Measurements from ENCODE around the gene PDF. TPM values are rescaled to one million over a fixed set of nuclear protein-coding genes. Genes with fewer than 3 reads are reported as not detected.
A peak's percentile ranks its signal among the peaks of the same experiment; 100 is the strongest.
"Not testable (repeated sequence)": the region's sequence is repeated elsewhere in the genome, so short reads cannot be mapped to it uniquely, and the experiment has no call there.

The PDF gene
- total RNA-seq, 1 donor from 2014 or later: 32.3 TPM

DNA sequence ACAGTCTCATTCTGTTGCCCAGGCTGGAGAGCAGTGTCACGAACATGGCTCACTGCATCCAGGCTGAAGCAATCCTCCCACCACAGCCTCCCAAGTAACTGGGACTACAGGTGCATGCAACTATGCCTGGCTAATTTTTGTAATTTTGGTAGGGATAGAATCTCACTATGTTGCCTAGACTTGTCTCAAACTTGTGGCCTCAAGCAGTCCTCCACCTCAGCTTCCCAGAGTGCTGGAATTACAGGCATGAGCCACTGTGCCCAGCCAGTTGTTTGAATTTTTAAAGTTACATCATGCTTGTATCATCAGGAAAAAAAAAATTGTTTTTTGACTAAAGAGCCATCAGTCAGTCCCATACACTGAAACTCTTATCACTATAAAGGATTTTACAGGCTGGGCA, 36.3 kb downstream of the PDF start:
- no peaks in the 10 kb centered on the region for H3K27me3 ChIP-seq (ENCODE audit: control insufficient read depth, insufficient read depth, low read length)
- TF ChIP-seq, protein P1, sequence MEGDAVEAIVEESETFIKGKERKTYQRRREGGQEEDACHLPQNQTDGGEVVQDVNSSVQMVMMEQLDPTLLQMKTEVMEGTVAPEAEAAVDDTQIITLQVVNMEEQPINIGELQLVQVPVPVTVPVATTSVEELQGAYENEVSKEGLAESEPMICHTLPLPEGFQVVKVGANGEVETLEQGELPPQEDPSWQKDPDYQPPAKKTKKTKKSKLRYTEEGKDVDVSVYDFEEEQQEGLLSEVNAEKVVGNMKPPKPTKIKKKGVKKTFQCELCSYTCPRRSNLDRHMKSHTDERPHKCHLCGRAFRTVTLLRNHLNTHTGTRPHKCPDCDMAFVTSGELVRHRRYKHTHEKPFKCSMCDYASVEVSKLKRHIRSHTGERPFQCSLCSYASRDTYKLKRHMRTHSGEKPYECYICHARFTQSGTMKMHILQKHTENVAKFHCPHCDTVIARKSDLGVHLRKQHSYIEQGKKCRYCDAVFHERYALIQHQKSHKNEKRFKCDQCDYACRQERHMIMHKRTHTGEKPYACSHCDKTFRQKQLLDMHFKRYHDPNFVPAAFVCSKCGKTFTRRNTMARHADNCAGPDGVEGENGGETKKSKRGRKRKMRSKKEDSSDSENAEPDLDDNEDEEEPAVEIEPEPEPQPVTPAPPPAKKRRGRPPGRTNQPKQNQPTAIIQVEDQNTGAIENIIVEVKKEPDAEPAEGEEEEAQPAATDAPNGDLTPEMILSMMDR (IDR thresholded peaks at IDR 0.05; ENCODE audit: insufficient read depth, low read length, poor library complexity, severe bottlenecking): no peak
- no peak for DNase-seq (ENCODE audit: low read depth)
- H3K36me3 ChIP-seq (ENCODE audit: control insufficient read depth, insufficient read depth, low read length): no peaks in the 10 kb centered on the region
- H3K4me3 ChIP-seq (ENCODE audit: low read depth, low read length): no peak overlapping the region

DNA sequence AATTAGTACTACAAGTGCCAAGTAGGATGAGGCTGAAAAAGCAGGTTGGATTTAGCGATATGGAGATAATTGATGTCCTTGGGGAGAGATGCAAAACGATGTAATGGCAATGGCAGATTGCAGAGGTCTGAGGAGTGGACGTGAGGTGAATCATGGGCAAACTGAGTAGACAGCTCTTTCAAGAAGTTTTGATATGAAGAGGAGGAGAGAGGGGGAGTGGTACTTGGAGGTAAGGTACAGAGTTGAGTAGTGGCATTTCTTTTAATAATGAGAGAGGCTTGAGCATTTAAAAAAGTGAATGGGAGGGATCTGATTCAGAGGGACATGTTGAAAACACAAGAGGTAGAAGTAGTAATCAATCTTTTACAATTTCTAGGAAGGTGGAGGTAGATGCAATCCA, 37.0 kb downstream of the PDF start:
- Histone ChIP-seq H3K4me3 (ENCODE audit: low read depth, low read length) (no peak overlapping the region), H3K36me3 (ENCODE audit: control insufficient read depth, insufficient read depth, low read length) (no peaks in the 10 kb centered on the region), H3K27me3 (ENCODE audit: control insufficient read depth, insufficient read depth, low read length) (no peaks in the 10 kb centered on the region)
- no peak for DNase-seq (ENCODE audit: low read depth)
- TF ChIP-seq, protein P1 (IDR thresholded peaks at IDR 0.05; ENCODE audit: insufficient read depth, low read length, poor library complexity, severe bottlenecking): no peak

DNA sequence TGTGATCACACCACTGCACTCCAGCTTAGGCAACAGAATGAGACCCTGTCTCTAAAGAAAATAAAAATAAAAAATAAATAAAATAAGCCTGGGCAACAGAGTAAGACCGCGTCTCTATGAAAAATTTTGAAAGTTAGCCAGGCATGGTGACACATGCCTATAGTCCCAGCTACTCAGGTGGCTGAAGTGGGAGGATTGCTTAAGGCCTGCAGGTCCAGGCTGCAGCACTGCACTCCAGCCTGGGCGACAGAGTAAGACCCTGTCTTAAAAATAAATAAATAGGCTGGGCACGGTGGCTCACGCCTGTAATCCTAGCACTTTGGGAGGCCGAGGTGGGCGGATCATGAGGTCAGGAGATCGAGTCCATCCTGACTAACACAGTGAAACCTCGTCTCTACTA, 38.7 kb downstream of the PDF start:
- not testable (repeated sequence) for DNase-seq (ENCODE audit: low read depth); H3K27me3 ChIP-seq (ENCODE audit: control insufficient read depth, insufficient read depth, low read length); H3K4me3 ChIP-seq (ENCODE audit: low read depth, low read length); H3K36me3 ChIP-seq (ENCODE audit: control insufficient read depth, insufficient read depth, low read length)

DNA sequence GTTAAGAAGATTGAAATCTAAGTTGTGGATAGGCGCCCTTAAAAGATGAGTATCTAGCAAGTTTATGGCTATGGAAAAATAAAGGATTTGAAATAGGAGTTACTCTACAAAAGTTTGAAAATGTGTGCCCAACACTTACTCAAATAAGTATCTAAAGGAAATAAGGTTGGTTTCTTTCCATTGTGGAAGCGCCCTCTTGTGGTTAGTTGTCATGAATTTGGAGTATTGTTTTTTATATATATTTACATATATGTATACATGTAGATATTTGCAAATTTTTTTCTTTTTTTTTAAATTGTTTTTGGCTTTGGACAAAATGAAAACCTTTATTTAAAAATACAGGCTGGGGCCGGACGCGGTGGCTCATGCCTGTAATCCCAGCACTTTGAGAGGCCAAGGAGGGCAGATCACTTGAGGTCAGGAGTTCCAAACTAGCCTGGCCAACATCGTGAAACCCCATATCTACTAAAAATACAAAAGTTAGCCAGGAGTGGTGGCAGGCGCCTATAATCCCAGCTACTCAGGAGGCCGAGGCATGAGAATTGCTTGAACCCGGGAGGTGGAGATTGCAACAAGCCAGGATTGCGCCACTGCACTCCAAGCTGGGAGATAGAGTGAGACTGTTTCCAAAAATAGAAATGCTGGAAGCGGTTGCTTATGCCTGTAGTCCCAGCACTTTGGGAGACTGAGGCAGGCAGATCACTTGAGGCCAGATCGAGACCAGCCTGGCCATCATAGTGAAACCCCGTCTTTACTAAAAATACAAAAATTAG, 43.3 kb downstream of the PDF start:
- H3K4me3 ChIP-seq (ENCODE audit: low read depth, low read length): no peak overlapping the region
- DNase-seq (ENCODE audit: low read depth): no peak
- no peaks in the 10 kb centered on the region for H3K36me3 ChIP-seq (ENCODE audit: control insufficient read depth, insufficient read depth, low read length)
- no peaks in the 10 kb centered on the region for H3K27me3 ChIP-seq (ENCODE audit: control insufficient read depth, insufficient read depth, low read length)
- TF ChIP-seq, protein P1 (IDR thresholded peaks at IDR 0.05; ENCODE audit: insufficient read depth, low read length, poor library complexity, severe bottlenecking): peak; percentile 53

DNA sequence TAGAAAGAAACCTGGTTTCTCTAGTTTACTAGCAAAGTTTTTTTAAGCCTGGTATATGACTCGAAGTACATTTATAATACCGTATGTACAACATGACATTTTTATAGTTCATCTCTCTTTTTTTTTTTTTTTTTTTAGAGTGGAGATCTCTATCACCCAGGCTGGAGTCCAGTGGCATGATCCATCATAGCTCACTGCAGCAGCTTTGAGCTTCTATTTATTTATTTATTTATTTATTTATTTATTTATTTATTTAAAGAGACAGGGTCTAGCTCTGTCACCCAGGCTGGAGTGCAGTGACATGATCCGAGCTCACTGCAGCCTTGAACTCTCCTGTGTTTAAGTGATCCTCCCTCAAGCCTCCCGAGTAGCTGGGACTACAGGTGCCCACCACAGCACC, 45.1 kb downstream of the PDF start:
- no peak overlapping the region for H3K4me3 ChIP-seq (ENCODE audit: low read depth, low read length)
- no peak for DNase-seq (ENCODE audit: low read depth)
- no peaks in the 10 kb centered on the region for H3K36me3 ChIP-seq (ENCODE audit: control insufficient read depth, insufficient read depth, low read length)
- no peaks in the 10 kb centered on the region for H3K27me3 ChIP-seq (ENCODE audit: control insufficient read depth, insufficient read depth, low read length)
- TF ChIP-seq, protein P1 (IDR thresholded peaks at IDR 0.05; ENCODE audit: insufficient read depth, low read length, poor library complexity, severe bottlenecking): no peak

DNA sequence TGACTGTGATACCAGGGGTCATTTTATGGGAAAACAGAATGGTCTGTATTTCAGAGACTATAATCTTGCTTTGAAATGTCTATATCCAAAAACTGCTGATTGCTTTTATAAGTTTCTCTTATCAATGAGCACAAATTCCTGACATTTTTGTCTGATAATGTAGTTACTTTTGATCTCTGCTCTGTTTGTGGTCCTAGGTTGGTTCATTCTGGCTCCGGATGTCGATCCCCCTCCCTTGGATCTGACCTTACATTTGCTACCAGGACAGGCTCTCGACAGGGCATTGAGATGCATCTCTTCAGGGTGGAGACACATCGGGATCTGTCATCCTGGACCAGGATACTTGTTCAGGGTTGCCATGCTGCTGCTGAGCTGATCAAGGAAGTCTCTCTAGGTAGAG, 46.5 kb downstream of the PDF start:
- Histone ChIP-seq H3K4me3 (ENCODE audit: low read depth, low read length) (no peak overlapping the region), H3K36me3 (ENCODE audit: control insufficient read depth, insufficient read depth, low read length) (no peaks in the 10 kb centered on the region), H3K27me3 (ENCODE audit: control insufficient read depth, insufficient read depth, low read length) (no peaks in the 10 kb centered on the region)
- TF ChIP-seq, protein P1 (IDR thresholded peaks at IDR 0.05; ENCODE audit: insufficient read depth, low read length, poor library complexity, severe bottlenecking): no peak
- no peak for DNase-seq (ENCODE audit: low read depth)

All from kidney epithelial cell (primary cell).